Retinal pigment epithelial cell (primary cell): ENCODE measurements around the gene DOP1B.
A peak's percentile ranks its signal among the peaks of the same experiment; 100 is the strongest.
"Not testable (repeated sequence)": the region's sequence is repeated elsewhere in the genome, so short reads cannot be mapped to it uniquely, and the experiment has no call there.

ENCODE experiments used
- DNase-seq: peaks from one replicate; pipeline ENCODE4 v3.0.0-alpha.2; 2010; ENCODE audit warnings: low read depth
- H3K4me3 ChIP-seq: 2 replicates; pipeline ENCODE4 v1.5.1; 2011; ENCODE audit warnings: mild to moderate bottlenecking, low read length, control low read depth, moderate library complexity
- TF ChIP-seq, protein P1 (sequence below): conservative IDR thresholded peaks from 2 replicates; pipeline ENCODE4 v1.5.1; 2011; ENCODE audit warnings: low read depth, low read length, control low read depth, inconsistent platforms

Gene DOP1B

DNA sequence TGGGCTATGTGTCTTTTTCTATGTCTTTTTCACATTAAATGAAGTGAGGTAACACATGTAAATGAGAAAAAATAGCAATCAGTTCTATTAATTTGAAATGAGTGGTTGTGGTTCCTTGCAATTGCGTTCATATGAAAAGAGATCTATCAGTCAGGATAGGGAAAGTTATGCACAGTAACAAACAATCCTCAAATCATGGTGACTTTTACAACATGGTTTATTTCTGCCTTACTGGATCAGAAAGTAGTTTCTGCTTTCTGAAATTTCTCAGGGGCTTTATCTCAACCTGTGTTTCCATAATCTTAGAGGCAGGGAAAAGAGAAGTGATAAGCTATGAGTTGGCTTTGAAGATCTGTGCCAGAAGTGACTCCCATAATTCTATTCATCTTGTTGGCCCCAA lies 39.0 kb downstream of the DOP1B start:
- TF ChIP-seq, protein P1, sequence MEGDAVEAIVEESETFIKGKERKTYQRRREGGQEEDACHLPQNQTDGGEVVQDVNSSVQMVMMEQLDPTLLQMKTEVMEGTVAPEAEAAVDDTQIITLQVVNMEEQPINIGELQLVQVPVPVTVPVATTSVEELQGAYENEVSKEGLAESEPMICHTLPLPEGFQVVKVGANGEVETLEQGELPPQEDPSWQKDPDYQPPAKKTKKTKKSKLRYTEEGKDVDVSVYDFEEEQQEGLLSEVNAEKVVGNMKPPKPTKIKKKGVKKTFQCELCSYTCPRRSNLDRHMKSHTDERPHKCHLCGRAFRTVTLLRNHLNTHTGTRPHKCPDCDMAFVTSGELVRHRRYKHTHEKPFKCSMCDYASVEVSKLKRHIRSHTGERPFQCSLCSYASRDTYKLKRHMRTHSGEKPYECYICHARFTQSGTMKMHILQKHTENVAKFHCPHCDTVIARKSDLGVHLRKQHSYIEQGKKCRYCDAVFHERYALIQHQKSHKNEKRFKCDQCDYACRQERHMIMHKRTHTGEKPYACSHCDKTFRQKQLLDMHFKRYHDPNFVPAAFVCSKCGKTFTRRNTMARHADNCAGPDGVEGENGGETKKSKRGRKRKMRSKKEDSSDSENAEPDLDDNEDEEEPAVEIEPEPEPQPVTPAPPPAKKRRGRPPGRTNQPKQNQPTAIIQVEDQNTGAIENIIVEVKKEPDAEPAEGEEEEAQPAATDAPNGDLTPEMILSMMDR: no peak
- no peak for DNase-seq
- no peak overlapping the region for H3K4me3 ChIP-seq

DNA sequence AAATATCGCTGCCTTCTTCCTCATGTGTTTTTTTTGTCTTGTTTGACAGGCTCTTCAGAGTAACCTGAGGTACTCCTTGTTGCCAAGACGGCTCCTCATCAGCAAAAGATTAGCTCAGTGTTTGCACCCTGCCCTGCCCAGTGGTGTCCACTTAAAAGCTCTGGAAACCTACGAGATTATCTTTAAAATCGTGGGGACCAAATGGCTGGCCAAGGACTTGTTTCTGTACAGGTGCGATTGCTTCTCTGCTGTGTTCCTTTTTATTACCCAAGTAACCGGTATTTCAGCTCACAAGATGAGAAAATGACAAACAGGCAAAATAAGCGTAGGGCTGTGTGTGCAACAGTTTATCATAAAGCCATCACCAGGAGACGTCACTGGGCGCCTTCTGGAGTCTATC lies 42.4 kb downstream of the DOP1B start:
- no peak overlapping the region for H3K4me3 ChIP-seq
- DNase-seq: no peak
- TF ChIP-seq, protein P1: no peak

DNA sequence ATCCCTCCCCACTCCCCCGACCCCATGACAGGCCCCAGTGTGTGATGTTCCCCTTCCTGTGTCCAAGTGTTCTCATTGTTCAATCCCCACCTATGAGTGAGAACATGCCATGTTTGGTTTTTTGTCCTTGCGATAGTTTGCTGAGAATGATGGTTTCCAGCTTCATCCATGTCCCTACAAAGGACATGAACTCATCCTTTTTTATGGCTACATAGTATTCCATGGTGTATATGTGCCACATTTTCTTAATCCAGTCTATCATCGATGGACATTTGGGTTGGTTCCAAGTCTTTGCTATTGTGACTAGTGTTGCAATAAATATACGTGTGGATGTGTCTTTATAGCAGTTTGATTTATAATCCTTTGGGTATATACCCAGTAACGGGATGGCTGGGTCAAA lies 43.0 kb downstream of the DOP1B start:
- not testable (repeated sequence) for H3K4me3 ChIP-seq, DNase-seq

DNA sequence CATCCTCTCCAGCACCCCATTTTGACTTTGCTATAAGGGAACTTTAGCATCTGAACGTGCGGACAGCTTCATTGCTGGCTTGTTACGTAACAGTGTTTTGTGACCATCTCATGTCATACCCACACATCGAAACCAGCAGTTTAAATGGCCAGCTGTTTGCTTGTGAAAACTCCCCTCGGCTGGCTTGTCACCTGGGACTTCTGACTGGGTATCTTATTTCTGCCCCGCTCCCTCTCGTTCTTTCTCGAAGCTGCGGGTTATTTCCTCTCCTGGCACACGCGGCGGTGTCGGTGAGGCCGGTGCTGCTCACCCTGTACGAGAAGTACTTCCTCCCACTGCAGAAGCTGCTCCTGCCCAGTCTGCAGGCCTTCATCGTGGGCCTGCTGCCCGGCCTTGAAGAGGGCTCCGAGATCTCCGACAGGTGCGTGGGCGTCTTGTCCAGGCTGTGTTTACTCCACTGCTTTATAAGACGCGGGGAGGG lies 43.5 kb downstream of the DOP1B start:
- no peak overlapping the region for H3K4me3 ChIP-seq
- TF ChIP-seq, protein P1: no peak
- DNase-seq: no peak

DNA sequence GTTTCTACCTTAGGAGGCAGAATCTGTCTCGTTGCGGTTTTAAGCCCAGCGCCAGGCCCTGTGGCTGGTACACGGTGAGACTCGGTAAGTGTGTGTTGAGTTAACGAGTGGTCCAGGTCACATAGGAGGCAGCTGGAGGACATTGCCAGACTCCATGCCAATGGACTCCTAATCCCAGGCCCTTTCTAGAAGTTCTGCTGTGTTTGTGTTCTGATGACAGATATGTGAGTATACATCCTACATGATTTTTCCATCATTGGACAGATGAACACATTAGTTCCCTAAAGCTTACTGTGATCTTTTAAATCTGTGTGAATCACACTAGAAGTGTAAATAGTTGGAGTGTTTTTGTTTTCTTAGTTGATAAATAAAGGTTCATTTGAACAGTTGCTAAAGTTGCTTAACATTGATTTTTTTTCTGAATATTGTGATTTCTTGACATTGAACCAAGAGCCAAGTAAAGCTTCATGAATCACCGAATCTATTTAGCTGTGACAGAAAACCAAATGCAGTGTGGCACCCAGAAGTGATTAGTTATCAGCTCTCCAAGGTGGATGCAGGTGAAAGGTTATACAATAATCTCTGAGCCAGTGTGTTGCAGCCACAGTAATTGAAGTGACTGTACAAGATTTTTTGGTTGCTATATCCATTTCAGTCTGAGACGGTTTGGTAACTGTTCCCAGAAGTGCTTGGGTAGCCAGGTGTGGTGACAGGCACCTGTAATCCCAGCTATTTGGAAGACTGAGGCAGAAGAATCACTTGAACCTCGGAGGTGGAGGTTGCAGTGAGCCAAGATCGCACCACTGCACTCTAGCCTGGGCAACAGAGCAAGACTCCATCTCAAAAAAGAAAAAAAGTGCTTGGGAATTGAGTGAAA lies 46.3 kb downstream of the DOP1B start:
- DNase-seq: no peak
- TF ChIP-seq, protein P1: no peak
- H3K4me3 ChIP-seq: no peak overlapping the region

DNA sequence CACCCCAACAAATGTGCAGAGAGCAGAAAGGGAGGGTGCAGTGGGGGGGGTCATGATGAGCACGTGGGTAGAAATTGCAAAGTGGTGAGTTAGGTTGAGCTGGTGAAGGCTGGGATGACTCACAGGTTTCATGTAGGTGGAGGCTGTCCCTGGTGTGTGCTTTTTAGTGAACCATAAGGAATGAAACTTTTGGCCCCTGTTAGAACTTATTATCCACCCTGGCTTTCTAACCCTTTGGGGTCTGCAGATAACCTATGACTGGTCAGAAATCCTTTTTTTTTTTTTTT lies 46.9 kb downstream of the DOP1B start:
- peak; percentile 59 for DNase-seq
- H3K4me3 ChIP-seq: no peak overlapping the region
- TF ChIP-seq, protein P1: no peak

DNA sequence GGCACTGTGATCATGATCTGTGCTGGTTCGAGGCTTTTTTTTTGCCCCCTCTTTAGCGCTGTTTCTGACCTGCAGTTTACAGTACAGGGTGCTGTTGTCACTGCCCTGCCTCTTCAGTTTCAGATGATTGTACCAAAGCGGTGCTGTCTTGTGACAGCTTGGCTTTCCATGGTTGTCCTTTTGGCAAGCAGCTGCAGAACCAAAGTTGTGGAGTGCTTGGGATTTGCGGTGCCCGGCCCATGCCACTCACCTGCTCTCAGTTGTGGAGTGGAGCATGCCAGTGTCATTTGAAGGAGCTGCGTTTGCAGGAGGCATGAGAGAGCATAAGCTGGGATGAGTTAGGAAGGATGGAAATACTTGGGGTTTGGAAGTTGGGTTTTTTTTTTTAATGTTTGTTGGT lies 48.4 kb downstream of the DOP1B start:
- TF ChIP-seq, protein P1: no peak
- H3K4me3 ChIP-seq: no peak overlapping the region
- DNase-seq: no peak
